OCI-LY1 (cell line): ENCODE measurements around the gene RYR3.

ENCODE experiments used
- H2AFZ ChIP-seq: fragments of 200-600 bp; sonication (generic), shearing (Covaris generic); 2 replicates; pipeline ENCODE4 v1.6.0; 2014; ENCODE audit warnings: antibody characterized with exemption, mild to moderate bottlenecking, low read length
- H3F3A ChIP-seq: fragments of 200-600 bp; sonication (generic), shearing (Covaris generic); 2 replicates; pipeline ENCODE4 v1.6.0; 2014; ENCODE audit warnings: mild to moderate bottlenecking, antibody characterized with exemption, low read length, moderate library complexity; ENCODE audit not compliant: insufficient read depth
- H3K27ac ChIP-seq: fragments of 200-600 bp; sonication (generic); 2 replicates; pipeline ENCODE4 v1.5.1; 2014; ENCODE audit warnings: low read length, mixed run types, mild to moderate bottlenecking, low read depth; ENCODE audit not compliant: poor library complexity, severe bottlenecking
- H3K27me3 ChIP-seq: fragments of 200-600 bp; sonication (generic); 2 replicates; pipeline ENCODE4 v1.6.0; 2014; ENCODE audit warnings: antibody characterized with exemption, mild to moderate bottlenecking, low read length, moderate library complexity; ENCODE audit not compliant: insufficient read depth
- H3K36me3 ChIP-seq: fragments of 200-600 bp; sonication (generic); 2 replicates; pipeline ENCODE4 v1.6.1; 2014; ENCODE audit warnings: mild to moderate bottlenecking, antibody characterized with exemption, low read length, moderate library complexity, mixed read lengths; ENCODE audit not compliant: insufficient read depth
- H3K4me1 ChIP-seq: fragments of 200-600 bp; sonication (generic); 2 replicates; pipeline ENCODE4 v1.5.1; 2014; ENCODE audit warnings: mild to moderate bottlenecking, low read length, moderate library complexity; ENCODE audit not compliant: insufficient read depth, severe bottlenecking
- H3K4me2 ChIP-seq: fragments of 200-600 bp; sonication (generic), shearing (Covaris generic); 2 replicates; pipeline ENCODE4 v1.6.1; 2014; ENCODE audit warnings: low read length
- H3K4me3 ChIP-seq: fragments of 200-600 bp; sonication (generic); 2 replicates; pipeline ENCODE4 v1.5.1; 2014; ENCODE audit warnings: low read length, low read depth, mild to moderate bottlenecking, mixed read lengths; ENCODE audit not compliant: poor library complexity, severe bottlenecking
- H3K79me2 ChIP-seq: fragments of 200-600 bp; shearing (Covaris generic); 2 replicates; pipeline ENCODE4 v1.6.1; 2016; ENCODE audit warnings: mixed run types, low read length, mixed read lengths; ENCODE audit not compliant: insufficient read depth
- H3K9ac ChIP-seq: fragments of 200-600 bp; sonication (generic), shearing (Covaris generic); 2 replicates; pipeline ENCODE4 v1.6.1; 2014; ENCODE audit warnings: mild to moderate bottlenecking, low read length, mixed read lengths
- H3K9me2 ChIP-seq: fragments of 200-600 bp; sonication (generic), shearing (Covaris generic); 2 replicates; pipeline ENCODE4 v1.6.1; 2014; ENCODE audit warnings: low read depth, mild to moderate bottlenecking, low read length, mixed read lengths
- H3K9me3 ChIP-seq: fragments of 200-600 bp; shearing (Covaris generic); 2 replicates; pipeline ENCODE4 v1.6.1; 2014; ENCODE audit warnings: low read length, mixed read lengths
- H4K20me1 ChIP-seq: fragments of 200-600 bp; sonication (generic), shearing (Covaris generic); 2 replicates; pipeline ENCODE4 v1.6.0; 2016; ENCODE audit warnings: mild to moderate bottlenecking, low read length; ENCODE audit not compliant: insufficient read depth
- EZH2 ChIP-seq: fragments of 200-600 bp; sonication (generic), shearing (Covaris generic); IDR thresholded peaks from 2 replicates; pipeline ENCODE4 v1.8.0; 2017; ENCODE audit warnings: borderline replicate concordance, mixed run types, mild to moderate bottlenecking, antibody characterized with exemption, low read length, moderate library complexity, mixed read lengths
- TF ChIP-seq, protein P1 (sequence below): fragments of 200-600 bp; sonication (generic), shearing (Covaris generic); IDR thresholded peaks from 2 replicates; pipeline ENCODE4 v1.5.1; 2017; ENCODE audit warnings: mild to moderate bottlenecking, antibody characterized with exemption, low read length, moderate library complexity, mixed read lengths

The RYR3 gene

DNA sequence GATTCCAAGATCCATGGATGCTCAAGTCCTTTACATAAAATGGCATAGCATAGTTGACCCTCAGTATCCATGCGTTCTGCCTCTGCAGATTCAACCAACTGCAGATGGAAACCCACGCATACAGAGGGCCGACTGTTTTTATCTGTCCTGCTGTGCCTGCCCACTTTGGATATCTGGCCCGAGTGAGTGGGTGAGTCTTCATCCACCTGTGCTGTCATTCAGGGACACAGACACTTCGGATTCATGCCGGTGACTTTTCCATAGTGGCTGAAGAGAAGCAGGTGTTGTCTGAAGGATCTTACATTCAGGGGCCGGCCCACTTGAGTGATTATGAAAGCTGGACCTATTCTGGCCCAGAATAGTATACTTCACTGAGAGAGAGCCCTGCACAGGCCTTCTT is 85.1 kb downstream of the RYR3 start:
- no peaks in the 10 kb centered on the region for H3K9me3 ChIP-seq
- no peaks in the 10 kb centered on the region for H4K20me1 ChIP-seq
- H3K27me3 ChIP-seq: no peaks in the 10 kb centered on the region
- H3K27ac ChIP-seq: no peak overlapping the region
- no peak overlapping the region for H3K9ac ChIP-seq
- H3K36me3 ChIP-seq: no peaks in the 10 kb centered on the region
- H3K4me1 ChIP-seq: no peaks in the 10 kb centered on the region
- no peaks in the 10 kb centered on the region for H3K9me2 ChIP-seq
- no peaks in the 10 kb centered on the region for H3K79me2 ChIP-seq
- H3K4me3 ChIP-seq: no peak overlapping the region
- no peaks in the 10 kb centered on the region for H3F3A ChIP-seq
- no peak overlapping the region for H3K4me2 ChIP-seq
- H2AFZ ChIP-seq: no peak overlapping the region
- no peak for TF ChIP-seq EZH2
- TF ChIP-seq, protein P1, sequence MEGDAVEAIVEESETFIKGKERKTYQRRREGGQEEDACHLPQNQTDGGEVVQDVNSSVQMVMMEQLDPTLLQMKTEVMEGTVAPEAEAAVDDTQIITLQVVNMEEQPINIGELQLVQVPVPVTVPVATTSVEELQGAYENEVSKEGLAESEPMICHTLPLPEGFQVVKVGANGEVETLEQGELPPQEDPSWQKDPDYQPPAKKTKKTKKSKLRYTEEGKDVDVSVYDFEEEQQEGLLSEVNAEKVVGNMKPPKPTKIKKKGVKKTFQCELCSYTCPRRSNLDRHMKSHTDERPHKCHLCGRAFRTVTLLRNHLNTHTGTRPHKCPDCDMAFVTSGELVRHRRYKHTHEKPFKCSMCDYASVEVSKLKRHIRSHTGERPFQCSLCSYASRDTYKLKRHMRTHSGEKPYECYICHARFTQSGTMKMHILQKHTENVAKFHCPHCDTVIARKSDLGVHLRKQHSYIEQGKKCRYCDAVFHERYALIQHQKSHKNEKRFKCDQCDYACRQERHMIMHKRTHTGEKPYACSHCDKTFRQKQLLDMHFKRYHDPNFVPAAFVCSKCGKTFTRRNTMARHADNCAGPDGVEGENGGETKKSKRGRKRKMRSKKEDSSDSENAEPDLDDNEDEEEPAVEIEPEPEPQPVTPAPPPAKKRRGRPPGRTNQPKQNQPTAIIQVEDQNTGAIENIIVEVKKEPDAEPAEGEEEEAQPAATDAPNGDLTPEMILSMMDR: no peak

DNA sequence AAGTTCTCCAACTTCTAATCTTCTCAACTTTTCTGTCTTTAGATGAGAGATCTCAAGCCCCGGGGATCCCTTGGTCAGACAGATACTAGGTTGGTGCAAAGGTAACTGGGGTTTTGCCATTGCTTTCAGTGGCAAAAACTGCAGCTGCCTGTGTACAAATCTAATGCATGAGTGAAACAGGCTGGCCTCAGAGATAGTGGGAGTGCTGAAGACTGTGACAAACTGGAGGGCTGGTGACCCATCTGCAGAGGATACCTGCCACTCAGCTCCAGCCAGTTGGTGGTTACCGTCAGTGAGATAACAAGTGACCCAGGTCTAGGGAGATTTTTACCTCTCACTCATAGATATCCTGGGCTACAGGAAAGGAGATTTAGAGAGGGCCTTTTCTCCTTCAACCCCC is 85.7 kb downstream of the RYR3 start:
- Histone ChIP-seq H4K20me1 (no peaks in the 10 kb centered on the region), H3K4me2 (no peak overlapping the region), H3K9me2 (no peaks in the 10 kb centered on the region), H3K4me3 (no peak overlapping the region), H3K27me3 (no peaks in the 10 kb centered on the region), H3K4me1 (no peaks in the 10 kb centered on the region), H3K9me3 (no peaks in the 10 kb centered on the region), H2AFZ (no peak overlapping the region), H3K27ac (no peak overlapping the region), H3K9ac (no peak overlapping the region), H3K36me3 (no peaks in the 10 kb centered on the region), H3F3A (no peaks in the 10 kb centered on the region), H3K79me2 (no peaks in the 10 kb centered on the region)
- no peak for TF ChIP-seq EZH2
- TF ChIP-seq, protein P1: no peak

DNA sequence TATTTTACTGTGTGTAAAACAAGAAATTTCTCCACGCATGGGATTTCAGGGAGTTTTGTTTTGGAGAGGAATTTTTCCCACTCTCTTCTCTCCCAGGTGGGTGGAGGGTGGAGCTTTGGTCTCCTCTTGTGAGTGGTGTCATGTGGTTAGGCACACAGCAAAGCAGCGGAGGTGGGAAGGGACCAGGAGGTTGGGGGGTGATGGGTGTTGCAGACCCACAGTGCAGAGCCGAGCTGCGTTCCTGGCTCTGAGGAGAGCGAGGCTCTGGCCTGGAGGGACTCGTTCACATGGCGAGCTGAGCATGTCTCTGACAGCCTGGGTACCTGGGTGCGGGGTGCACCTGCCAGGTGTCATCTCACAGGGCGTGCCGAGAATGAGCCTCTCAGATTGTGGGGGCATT is 87.8 kb downstream of the RYR3 start:
- Histone ChIP-seq H3K27ac (no peak overlapping the region), H3K9ac (no peak overlapping the region), H3F3A (no peaks in the 10 kb centered on the region), H3K9me2 (no peaks in the 10 kb centered on the region), H3K27me3 (no peaks in the 10 kb centered on the region), H3K9me3 (no peaks in the 10 kb centered on the region), H4K20me1 (no peaks in the 10 kb centered on the region), H3K36me3 (no peaks in the 10 kb centered on the region), H3K4me2 (no peak overlapping the region), H2AFZ (no peak overlapping the region), H3K4me1 (no peaks in the 10 kb centered on the region), H3K79me2 (no peaks in the 10 kb centered on the region), H3K4me3 (no peak overlapping the region)
- TF ChIP-seq, protein P1: no peak
- TF ChIP-seq EZH2: no peak
